Stimulated activated CD8-positive, alpha-beta memory T cell treated with anti-CD3 and anti-CD28 coated beads, Interleukin-4, amount 100 ng/mL, for 1 hour (primary cell): ENCODE data around the gene HSPA4.
A peak's percentile ranks its signal among the peaks of the same experiment; 100 is the strongest.

ENCODE experiments used
- DNase-seq, 2 donors: peaks; one replicate each; pipeline ENCODE4 v3.0.0-alpha.2; 2020; ENCODE audit warnings: low read depth in 2 of 2, low spot score in 1 of 2

HSPA4 gene

DNA sequence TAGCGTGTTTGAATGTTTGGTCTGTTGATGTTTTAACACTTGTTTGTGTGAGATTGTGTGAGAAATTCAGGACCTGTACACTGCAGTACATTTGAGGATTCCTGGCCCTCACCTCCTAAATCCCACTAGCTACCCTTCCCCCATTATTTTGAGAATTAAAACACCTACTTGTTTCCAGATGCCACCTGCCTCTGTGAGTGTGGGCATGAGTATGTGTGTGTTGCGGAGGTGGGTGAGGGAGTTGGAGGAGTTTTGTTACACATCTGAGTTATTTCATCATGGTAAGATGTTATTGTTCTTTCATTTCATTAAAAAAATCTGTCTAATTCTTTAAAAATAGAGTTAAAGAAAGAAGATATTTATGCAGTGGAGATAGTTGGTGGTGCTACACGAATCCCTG lies 36.3 kb downstream of the HSPA4 start:
- DNase-seq = no peak

- DNase-seq = no peak
These were observed 39.2 kb downstream of the HSPA4 start for GRCh38 chr5:133091034-133091433.

DNA sequence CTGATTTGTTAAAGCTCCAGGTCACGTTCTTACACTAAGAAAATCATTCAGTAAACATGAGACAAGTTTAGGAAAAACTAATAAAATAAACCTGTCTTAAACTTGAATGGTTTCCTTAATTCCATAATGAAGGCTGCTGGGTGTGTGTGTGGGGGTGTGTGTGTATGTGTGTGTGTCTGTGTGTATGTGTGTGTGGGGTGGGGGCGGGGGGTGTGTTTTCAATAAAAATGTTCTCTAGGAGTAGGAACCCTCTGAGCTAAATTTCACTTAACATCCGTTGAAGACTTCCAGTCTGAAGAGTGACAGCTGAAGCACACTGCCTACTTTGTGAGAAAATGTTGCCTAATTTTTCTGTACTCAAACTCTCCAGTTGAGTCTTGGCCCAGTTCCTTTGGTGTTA lies 54.5 kb downstream of the HSPA4 start:
- no peak for DNase-seq

GRCh38 chr5:133106761-133107572 lies 55.2 kb downstream of the HSPA4 start:
- no peak for DNase-seq

DNA sequence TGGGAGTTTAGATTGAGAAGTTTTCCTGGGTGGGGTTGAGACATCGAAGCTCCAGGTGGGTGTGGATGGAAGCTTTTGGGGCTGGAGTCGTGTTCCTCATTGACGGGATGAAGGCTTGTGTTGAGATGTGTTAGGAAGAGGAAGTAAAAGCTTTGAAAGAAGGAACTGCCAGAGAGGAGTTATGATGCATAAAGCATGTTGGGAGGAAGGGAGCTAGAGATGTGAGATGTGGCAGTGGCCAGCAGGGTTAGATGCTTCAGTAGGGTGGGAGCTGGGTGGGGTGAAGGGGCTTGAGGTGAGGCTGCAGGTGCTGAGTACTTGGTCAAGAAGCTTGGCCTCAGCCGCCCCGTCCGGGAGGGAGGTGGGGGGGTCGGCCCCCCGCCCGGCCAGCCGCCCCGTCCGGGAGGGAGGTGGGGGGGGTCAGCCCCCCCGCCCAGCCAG lies 56.7 kb downstream of the HSPA4 start:
- DNase-seq = no peak

- DNase-seq = no peak
These were observed 58.1 kb downstream of the HSPA4 start for GRCh38 chr5:133109655-133110483.

DNA sequence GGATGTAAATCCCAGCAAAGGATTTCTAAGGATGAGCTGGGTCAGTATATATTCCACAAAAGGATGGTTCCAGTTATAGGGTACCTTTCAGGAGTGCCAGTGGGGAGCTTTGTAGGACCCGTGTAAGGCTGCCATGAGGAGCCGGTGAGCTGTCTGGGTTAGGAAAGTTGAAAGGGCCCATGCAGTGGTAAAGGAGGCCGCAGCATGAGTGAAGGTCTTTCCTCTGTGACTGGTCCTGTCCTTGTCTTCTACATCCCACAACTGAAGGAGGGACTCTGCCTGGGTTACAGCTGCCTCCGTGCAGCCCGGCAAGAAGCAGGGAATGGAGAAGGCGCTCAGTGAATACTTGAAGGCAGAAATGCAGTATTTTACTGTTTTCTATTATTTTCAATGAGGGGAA lies 58.9 kb downstream of the HSPA4 start:
- DNase-seq = no peak

GRCh38 chr5:133111299-133111698 lies 59.5 kb downstream of the HSPA4 start:
- DNase-seq = peak; percentile 42 to 63

DNA sequence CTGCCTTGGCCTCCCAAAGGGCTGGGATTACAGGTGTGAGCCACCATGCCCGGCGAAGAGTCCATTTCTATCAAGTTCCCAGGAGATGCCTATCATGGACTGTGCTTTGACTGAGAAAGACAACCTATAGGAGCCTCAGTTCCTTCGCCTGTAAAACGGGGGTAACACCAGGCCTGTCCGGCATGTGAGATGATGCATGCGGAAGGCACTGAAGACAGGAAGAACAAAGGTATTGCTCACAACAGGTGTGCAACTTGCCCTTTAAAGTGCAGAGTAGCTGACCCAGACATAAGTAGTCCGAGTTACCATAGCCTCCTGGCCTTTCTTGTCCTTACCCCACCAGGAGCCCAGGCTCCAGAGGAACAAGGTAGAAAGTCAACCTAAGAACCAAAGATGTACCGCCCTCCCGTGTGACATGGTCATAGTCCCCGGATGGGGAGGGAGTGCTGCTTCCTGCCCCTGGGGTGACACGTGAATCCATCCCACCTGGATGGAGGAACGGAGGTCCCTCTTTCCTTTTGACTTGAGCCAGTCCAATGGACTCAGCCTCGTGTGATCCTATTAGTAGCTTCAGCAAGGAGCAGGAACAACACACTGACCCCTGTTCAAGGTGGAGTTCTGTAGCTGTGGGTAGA lies 60.3 kb downstream of the HSPA4 start:
- DNase-seq = no peak

- DNase-seq = no peak
These were observed 61.7 kb downstream of the HSPA4 start for GRCh38 chr5:133113331-133114061.

- no peak for DNase-seq
These were observed 62.5 kb downstream of the HSPA4 start for GRCh38 chr5:133114166-133114932.

DNA sequence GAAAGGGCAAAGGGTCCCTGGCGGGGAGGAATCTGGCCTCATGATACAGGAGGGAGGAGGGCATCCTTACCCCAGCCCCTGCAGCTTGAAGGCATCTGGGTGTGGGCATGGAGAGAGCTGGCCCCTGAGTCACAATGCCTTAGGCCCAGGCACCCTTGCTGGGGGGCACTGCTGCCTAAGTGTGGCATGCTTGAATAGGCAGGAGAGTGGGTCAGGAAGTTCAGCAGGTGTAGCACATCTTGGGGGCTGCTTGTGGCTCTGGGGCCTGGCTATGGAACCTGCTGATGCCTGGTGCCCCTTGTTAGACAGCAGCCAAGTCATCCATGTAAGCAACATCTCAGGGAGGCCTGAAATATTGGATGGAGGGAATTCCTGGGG lies 63.1 kb downstream of the HSPA4 start:
- no peak for DNase-seq

DNA sequence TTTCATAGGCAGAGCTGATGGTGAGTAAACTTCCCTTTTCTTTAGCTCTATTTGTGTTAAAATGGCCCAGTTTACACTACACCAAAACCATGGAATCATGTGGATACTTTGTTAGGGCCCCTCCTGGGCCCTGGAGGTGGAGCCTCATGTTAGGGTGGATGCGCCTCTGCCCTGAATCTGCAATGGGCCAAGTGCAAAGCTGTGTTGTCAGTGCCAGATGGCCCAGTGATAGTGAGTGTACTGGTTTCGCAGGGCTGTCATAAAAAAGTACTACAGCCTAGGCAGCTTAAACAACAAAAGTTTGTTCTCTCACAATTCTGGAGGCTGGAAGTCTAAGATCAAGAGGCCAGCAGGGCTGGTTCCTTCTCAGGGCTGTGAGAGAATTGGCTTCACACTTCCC lies 64.8 kb downstream of the HSPA4 start:
- no peak for DNase-seq

GRCh38 chr5:133117166-133117911 lies 65.5 kb downstream of the HSPA4 start:
- DNase-seq = no peak

GRCh38 chr5:133117912-133118445 lies 66.2 kb downstream of the HSPA4 start:
- no peak for DNase-seq

DNA sequence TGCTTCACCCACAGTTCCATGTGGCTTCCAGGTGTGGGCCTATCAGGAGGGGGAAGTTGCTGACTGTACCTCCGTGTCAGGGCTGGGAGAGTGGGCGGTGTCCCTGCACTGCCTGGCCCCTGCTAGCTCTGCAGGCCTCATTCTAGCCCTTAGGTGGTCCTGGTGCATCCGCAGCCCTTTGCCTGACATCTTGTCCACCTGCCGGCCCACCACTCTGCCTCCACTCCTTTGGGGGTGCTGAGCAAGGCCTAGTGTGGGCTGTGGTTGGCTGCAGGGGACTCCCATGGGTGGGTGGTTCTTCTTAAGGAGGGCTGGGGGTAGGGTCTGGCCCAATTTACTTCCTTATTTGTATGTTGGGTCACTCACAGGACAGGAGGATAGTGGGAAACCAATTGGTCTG lies 66.9 kb downstream of the HSPA4 start:
- no peak for DNase-seq

- DNase-seq = no peak
These were observed 67.5 kb downstream of the HSPA4 start for GRCh38 chr5:133119233-133119711.

GRCh38 chr5:133120156-133120750 lies 68.4 kb downstream of the HSPA4 start:
- no peak for DNase-seq

DNA sequence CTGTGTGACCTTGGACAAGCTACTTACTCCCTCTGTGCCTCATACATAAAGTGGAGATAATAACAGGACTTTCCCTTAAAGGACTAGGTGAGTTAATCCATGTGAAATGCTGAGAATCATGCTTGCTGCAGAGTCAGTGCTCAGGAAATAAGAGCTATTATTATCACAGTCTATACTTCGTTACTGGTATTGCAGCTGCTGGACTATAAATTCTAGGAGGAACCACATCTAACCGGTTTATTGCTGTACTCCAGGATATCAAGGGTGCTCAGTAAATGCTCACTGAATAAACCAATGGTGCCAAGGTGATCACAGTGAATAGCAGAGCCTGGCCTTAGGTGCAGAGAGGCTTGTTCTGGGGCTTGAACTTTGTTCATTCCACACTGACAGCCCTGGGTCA lies 69.3 kb downstream of the HSPA4 start:
- DNase-seq = no peak
